T-helper 1 cell treated with Interleukin-12 subunit alpha and Interleukin-12 subunit beta and Interleukin-4 antibody, amounts not matched to agents 30 μg/mL and 1 μg/mL, for 36 hours (primary cell): ENCODE data around the gene CALCOCO2.
"Not testable (repeated sequence)": the region's sequence is repeated elsewhere in the genome, so short reads cannot be mapped to it uniquely, and the experiment has no call there.

Experiments used
- H3K27ac Mint-ChIP-seq: one replicate; pipeline ENCODE4 v1.8.0; 2021; ENCODE audit warnings: mild to moderate bottlenecking, mixed read lengths
- H3K27me3 Mint-ChIP-seq: one replicate; pipeline ENCODE4 v1.8.0; 2021; ENCODE audit warnings: low read depth, mixed read lengths
- H3K36me3 Mint-ChIP-seq: one replicate; pipeline ENCODE4 v1.8.0; 2021; ENCODE audit warnings: low read depth, mixed read lengths
- H3K4me1 Mint-ChIP-seq: one replicate; pipeline ENCODE4 v1.8.0; 2021; ENCODE audit warnings: low read depth, mixed read lengths
- H3K4me3 Mint-ChIP-seq: one replicate; pipeline ENCODE4 v1.8.0; 2021; ENCODE audit warnings: mild to moderate bottlenecking, moderate library complexity, mixed read lengths
- H3K9me3 Mint-ChIP-seq: one replicate; pipeline ENCODE4 v1.8.0; 2021; ENCODE audit warnings: mixed read lengths

The CALCOCO2 gene

DNA sequence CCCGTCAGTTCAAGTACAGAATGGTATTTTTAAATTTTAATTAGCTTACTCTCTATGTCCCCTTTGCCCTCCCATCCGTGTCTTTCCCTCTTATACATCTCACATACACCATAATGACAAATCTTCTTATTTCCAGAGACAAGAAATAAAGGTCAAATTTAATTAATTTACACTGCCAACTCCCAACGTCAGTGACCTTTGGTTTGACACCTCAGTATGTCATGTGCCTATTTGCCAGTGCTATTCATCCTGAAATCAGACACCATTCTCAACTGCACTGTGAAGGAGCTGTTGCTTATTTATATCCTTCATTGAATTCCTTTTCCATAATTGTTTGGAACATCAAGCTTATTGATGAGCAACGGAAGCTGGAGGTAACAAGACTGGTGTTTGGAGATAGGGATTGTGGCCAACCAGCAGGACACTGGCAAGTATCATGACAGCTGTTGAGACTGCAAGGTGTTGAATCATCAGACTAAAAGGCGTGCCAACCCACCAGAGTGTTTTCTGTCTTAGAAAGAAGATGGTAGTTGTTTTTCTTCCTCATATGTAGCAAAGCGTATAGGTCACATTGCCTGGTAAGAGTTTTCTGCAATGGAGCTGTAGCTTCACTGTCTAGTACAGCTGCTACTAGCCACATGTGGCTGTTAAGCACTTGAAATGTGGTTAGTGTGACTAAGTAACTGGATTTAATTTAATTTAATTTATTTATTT is 12.5 kb downstream of the CALCOCO2 start:
- no peak overlapping the region for H3K27ac Mint-ChIP-seq
- H3K36me3 Mint-ChIP-seq, result peaks cover 34% of the 10 kb centered on the region
- H3K4me3 Mint-ChIP-seq, result no peak overlapping the region
- H3K27me3 Mint-ChIP-seq, result peaks cover 5% of the 10 kb centered on the region
- peaks cover 28% of the 10 kb centered on the region for H3K4me1 Mint-ChIP-seq
- no peaks in the 10 kb centered on the region for H3K9me3 Mint-ChIP-seq

DNA sequence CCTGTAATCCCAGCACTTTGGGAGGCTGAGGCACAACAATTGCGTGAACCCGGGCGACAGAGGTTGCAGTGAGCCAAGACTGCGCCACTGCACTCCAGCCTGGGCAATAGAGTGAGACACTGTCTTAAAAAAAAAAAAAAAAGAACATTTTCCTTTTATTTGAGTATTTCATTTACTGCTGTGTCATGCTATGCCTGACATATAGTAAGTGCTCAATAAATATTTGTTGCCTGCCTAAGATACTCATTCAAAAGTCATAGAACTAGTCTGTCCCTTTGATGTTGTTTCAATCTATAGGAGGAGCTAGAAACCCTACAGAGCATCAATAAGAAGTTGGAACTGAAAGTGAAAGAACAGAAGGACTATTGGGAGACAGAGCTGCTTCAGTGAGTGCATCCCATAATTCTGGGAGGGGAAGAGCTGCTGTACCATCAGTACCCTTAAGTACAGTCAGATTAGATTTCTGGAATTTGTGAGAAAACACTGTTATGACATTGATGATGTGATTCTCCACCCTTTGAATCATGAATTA is 20.0 kb downstream of the CALCOCO2 start:
- Mint-ChIP-seq H3K9me3 (no peaks in the 10 kb centered on the region), H3K27ac (peak overlapping the region; percentile 72), H3K4me1 (peaks cover 12% of the 10 kb centered on the region), H3K36me3 (peaks cover 53% of the 10 kb centered on the region), H3K27me3 (no peaks in the 10 kb centered on the region), H3K4me3 (peak overlapping the region; percentile 14)

DNA sequence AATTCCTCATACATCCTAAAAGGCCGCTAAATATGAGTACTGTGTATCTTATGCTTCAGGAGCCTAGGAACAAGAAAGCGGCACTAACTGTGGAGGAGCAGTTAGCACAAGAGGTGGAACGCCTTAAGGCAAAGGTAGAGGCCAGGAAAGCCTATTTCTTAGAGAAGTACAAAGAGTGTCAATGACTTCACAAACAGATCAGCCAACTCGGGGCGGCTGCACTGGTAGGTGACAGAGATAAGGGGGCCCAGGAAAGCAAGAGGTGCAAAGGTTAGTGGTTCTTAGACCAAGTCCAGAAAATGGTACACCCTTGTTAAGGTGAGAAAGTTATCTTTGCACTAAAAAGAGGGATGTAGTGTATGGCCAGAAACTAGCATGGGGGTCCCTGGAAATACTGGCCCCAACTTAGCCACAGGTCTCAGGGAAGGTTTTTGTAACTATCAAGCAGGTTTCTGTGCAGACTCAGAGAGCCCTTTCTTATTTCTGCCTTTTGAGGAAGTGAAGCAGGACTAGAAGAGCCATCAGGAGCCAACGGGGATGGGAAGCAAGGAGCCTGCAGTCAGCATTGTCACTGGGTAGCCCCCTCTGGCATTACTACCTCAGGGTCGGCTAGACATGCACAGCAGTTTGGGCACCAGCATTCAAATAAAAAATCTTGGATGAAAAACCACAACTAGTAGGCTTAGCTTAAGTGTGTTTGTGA is 24.1 kb downstream of the CALCOCO2 start:
- H3K9me3 Mint-ChIP-seq, result no peaks in the 10 kb centered on the region
- H3K27ac Mint-ChIP-seq, result no peak overlapping the region

DNA sequence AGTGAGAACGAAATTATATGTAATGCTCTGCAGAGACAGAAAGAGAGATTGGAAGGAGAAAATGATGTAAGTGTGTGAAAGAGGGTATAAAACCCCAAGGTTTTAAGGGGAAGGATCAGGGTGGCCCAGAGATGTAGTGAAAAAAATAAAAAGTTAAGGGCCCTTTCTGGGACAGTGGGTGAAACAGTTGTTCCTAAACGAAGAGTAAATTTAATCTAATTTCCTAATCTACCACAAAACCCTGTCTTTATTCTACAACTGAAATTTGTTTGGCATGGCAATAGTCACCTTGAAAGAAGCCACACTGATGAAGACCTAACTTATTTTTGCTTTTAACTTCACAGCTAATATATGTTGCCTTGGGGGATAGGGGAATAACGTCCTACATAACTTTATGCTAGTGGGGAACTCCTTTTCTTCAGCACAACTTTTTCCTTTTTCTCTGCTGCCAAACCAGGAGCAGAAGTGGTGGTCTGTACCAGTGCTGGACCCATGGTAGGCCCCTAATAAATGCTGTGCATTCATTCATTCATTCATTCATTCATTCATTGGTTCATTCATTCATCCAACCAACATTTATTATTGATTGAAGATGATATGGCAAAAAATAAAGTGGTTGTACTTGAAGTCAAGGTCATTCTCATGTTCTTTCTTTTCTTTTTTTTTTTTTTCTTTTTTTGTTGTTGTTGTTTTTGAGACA is 25.4 kb downstream of the CALCOCO2 start:
- Mint-ChIP-seq H3K9me3 (no peaks in the 10 kb centered on the region), H3K4me1 (peaks cover 6% of the 10 kb centered on the region), H3K36me3 (peaks cover 38% of the 10 kb centered on the region), H3K27ac (no peak overlapping the region), H3K27me3 (no peaks in the 10 kb centered on the region), H3K4me3 (no peak overlapping the region)

More for the DNA sequence above, 24.1 kb downstream of the CALCOCO2 start:
- Mint-ChIP-seq H3K4me1 (peaks cover 15% of the 10 kb centered on the region), H3K4me3 (no peak overlapping the region), H3K36me3 (peaks cover 36% of the 10 kb centered on the region), H3K27me3 (no peaks in the 10 kb centered on the region)

DNA sequence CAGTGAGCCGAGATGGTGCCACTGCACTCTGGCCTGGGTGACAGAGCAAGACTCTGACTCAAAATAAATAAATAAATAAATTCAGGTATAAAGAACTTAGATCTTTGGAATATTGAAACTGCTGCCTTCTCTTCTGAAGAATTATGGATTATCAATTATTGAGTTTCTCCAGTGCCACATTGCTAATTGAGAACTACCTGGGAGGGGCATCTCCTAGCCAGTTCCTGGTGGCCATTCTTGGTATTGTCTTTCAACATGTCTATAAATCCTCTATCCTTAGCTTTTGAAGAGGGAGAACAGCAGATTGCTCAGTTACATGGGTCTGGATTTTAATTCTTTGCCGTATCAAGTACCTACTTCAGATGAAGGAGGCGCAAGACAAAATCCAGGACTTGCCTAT is 29.2 kb downstream of the CALCOCO2 start:
- H3K4me1 Mint-ChIP-seq, result peaks cover 5% of the 10 kb centered on the region
- no peaks in the 10 kb centered on the region for H3K27me3 Mint-ChIP-seq
- H3K27ac Mint-ChIP-seq, result no peak overlapping the region
- H3K4me3 Mint-ChIP-seq, result no peak overlapping the region
- no peaks in the 10 kb centered on the region for H3K9me3 Mint-ChIP-seq
- peaks cover 46% of the 10 kb centered on the region for H3K36me3 Mint-ChIP-seq

DNA sequence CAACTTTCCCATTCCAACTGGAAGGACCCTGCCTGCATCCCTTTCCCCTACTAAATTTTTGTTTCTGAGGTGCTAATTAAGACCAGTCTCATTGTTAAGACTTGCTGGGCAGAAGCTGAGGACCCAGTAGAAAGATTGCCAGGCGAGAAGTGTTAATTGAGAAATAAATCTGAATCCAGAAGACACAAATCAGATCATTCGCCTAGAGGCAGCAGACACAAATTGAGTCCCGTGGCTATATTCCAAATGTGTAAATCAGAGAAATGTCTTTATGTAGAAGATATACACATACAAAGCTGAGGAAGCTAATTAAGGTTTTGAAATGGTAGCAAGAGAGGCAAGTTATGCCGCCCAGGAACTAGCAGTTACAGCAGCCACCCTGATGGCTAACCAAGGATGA is 29.6 kb downstream of the CALCOCO2 start:
- Mint-ChIP-seq H3K27me3 (no peaks in the 10 kb centered on the region), H3K36me3 (peaks cover 43% of the 10 kb centered on the region), H3K4me3 (no peak overlapping the region), H3K9me3 (no peaks in the 10 kb centered on the region), H3K4me1 (peaks cover 5% of the 10 kb centered on the region), H3K27ac (no peak overlapping the region)

DNA sequence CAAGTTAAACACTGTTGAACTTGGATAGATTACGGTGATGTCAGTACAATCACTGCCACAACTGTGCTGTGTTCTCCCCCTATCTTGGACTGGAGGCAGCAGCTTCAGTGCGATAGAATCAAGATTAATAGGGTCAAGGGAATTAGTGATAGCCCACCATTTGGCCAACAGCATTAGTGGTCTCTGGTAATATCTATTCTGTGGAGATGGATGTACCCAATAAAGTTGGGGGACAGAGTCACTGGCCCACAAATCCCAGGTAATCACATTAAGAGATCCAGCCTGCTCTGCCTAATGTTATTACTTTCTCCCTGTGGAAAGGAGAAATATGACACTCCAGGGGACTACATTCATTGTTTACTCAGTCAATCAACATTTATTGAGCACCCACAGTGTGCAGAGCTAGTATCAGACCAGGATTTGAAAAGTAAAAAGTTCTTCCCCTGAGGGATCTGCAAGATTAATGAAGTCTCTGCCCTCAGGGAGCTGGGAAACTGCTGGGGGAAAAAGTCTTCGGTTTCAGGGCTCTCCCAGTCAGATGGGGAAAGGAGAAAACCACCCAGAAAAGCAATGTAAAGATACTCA is 38.2 kb downstream of the CALCOCO2 start:
- Mint-ChIP-seq H3K36me3 (peaks cover 15% of the 10 kb centered on the region), H3K9me3 (no peaks in the 10 kb centered on the region), H3K4me3 (no peak overlapping the region), H3K27ac (no peak overlapping the region), H3K27me3 (peaks cover under 1% of the 10 kb centered on the region), H3K4me1 (peaks cover 4% of the 10 kb centered on the region)

DNA sequence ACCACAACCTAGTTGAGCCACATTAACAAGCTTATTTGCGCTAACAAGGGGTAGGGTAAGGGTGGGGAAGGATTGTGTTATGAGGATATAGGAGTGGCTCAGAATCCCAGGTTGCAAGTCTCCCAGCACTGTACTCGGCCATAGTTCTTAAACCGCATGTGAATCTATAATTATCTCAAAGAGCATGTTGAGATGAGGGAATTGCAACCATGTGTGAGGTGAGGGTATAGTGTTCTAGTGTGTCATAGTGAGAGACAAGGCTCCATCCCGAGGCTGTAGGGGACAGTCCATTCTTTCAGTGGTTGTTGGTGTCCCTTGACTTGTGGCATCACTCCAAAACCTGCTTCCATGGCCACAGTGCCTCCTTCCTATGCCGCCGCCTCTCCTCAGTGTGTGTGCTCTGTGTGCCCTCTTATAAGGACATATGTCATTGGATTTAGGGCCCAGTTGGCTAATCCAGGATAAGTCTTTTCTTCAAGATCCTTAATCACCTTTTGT is 39.0 kb downstream of the CALCOCO2 start:
- Mint-ChIP-seq H3K27ac (no peak overlapping the region), H3K4me3 (no peak overlapping the region), H3K27me3 (peaks cover 7% of the 10 kb centered on the region), H3K9me3 (no peaks in the 10 kb centered on the region), H3K4me1 (peaks cover 4% of the 10 kb centered on the region), H3K36me3 (peaks cover 8% of the 10 kb centered on the region)

DNA sequence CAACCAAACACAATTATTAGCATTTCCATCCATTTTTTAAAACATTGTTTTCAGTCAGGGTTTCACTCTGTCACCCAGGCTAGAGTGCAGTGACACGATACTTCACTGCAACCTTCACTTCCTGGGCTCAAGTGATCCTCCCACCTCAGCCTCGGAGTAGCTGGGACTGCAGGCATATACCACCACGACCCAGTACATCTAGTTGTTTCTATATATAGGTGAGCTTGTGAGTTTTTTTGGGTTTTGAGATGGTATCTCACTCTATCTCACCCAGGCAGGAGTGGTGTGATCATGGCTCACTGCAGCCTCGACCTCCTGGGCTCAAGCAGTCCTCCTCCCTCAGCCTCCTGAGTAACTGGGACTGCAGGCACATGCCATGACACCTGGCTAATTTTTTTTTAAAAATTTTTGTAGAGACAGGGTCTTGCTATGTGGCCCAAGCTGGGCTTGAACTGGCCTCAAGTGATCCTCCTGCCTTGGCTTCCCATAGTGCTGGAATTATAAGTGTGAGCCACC is 40.3 kb downstream of the CALCOCO2 start:
- H3K4me3 Mint-ChIP-seq, result no peak overlapping the region
- H3K36me3 Mint-ChIP-seq, result peaks cover 2% of the 10 kb centered on the region
- H3K27me3 Mint-ChIP-seq, result peaks cover 9% of the 10 kb centered on the region
- peaks cover 4% of the 10 kb centered on the region for H3K4me1 Mint-ChIP-seq
- H3K27ac Mint-ChIP-seq, result no peak overlapping the region
- no peaks in the 10 kb centered on the region for H3K9me3 Mint-ChIP-seq

DNA sequence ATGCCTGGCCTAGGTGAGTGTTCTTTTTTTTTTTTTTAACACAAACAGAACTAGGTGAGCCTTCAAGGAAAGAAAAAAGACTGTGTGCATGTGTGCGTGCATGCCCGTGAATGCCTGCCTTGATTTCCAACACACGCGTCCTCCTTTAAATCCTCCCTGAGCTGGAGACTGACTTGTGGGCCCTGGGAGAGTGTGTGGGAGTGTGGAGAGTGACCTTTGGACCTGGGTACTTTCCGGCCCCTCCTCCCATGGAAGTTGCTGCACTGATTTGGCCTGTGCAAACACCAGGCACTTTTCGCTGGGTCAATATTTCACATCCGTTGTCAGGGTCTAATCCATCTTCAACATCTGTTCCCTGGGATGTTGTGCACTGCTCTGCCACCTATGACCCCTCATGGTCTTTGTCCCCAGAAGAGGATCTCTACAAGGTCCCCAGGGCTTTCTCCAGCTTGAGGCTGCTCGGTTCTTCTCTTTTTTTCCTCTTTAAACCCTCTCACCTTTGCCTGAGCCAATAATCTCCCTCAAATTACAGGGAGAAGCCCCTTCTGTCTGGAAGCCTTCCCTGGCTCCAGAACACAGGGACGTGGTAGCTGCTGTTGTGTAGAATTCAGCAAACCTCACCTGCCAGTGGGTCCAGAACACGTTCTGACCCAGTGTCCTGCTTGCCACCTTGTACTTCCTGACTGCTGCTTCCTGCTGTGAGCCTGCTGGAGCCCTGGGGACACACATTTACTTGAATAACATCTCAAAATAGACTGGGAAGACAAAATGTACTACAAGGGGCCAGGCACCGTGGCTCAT is 40.9 kb downstream of the CALCOCO2 start:
- no peaks in the 10 kb centered on the region for H3K36me3 Mint-ChIP-seq
- H3K9me3 Mint-ChIP-seq, result no peaks in the 10 kb centered on the region
- peaks cover 4% of the 10 kb centered on the region for H3K4me1 Mint-ChIP-seq
- no peak overlapping the region for H3K27ac Mint-ChIP-seq
- H3K4me3 Mint-ChIP-seq, result no peak overlapping the region
- peaks cover 9% of the 10 kb centered on the region for H3K27me3 Mint-ChIP-seq

DNA sequence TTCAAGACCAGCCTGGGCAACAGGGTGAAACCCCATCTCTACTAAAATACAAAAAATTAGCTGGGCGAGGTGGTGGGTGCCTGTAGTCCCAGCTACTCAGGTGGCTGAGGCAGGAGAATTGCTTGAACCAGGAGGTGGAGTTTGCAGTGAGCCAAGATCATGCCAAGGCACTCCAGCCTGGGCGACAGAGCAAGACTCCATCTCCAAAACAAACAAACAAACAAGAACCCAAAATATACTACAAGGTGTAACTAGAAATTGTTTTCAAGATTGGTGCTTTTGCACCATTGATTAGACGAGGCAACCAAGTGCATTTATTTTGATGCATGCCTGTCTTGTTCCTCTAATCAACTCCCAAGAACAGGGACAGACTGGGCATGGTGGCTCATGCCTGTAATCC is 41.6 kb downstream of the CALCOCO2 start:
- H3K4me1 Mint-ChIP-seq, H3K9me3 Mint-ChIP-seq, H3K36me3 Mint-ChIP-seq, H3K27me3 Mint-ChIP-seq, H3K4me3 Mint-ChIP-seq, H3K27ac Mint-ChIP-seq: not testable (repeated sequence)

DNA sequence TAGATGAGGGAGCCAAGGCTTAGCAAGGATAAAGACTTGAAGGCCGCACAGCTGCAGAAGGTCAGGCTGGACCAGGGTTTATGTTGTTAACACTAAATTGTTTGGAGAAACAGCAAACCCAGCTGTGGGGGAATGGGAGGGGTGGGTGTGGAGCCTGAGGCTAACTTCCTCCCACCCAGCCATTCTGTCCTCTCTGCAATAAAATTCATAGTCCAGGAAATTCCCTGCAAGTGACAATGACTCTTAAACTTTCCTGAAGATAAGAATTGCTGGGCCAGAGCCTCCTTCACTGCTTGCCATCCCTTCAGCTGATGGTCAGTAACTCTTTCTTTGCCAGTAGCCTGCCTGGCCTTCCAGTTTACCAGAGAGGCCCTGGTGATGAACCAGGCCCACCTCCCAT is 42.4 kb downstream of the CALCOCO2 start:
- H3K9me3 Mint-ChIP-seq, result no peaks in the 10 kb centered on the region
- no peaks in the 10 kb centered on the region for H3K36me3 Mint-ChIP-seq
- H3K4me3 Mint-ChIP-seq, result no peak overlapping the region
- no peak overlapping the region for H3K27ac Mint-ChIP-seq
- peaks cover 9% of the 10 kb centered on the region for H3K27me3 Mint-ChIP-seq
- H3K4me1 Mint-ChIP-seq, result peaks cover 7% of the 10 kb centered on the region

DNA sequence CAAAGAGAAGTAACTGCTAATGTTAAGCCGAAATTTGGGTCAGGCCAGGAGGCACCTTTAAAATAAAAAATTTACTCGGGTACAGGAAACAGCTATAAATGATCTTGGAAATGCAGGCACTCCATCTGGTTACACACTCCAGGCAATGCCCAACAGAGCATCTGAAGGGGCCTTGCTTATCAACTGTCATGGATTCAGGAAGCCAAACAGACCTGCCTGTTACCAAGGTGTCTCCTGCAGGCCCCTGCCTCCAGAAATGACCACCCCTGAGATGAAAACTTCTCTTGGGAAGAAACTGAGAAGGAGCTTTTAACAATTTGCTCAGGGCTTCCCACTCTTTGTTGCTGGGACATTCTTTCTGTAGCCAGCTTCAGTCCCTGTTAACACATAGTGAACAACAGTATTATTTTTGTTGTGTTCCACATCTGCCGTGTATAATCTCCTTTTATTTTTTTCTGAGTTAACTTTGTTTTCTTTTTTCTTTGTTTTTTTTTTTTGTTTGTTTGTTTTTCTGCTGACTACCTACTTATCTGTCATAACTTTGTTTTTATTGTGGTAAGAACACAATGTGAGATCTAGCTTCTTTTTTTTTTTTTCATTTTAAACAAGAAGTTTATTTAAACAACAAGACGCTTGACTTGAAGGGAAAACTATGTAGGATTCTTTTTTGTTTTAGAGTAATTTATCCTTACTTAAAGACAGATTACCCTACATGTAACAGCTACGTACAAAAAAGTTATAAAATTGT is 43.0 kb downstream of the CALCOCO2 start:
- Mint-ChIP-seq H3K36me3 (no peaks in the 10 kb centered on the region), H3K27ac (no peak overlapping the region), H3K4me3 (no peak overlapping the region), H3K4me1 (peaks cover 7% of the 10 kb centered on the region), H3K9me3 (no peaks in the 10 kb centered on the region), H3K27me3 (peaks cover 9% of the 10 kb centered on the region)
